ENCODE measurements around the gene FHIP1B. TPM values are rescaled to one million over a fixed set of nuclear protein-coding genes. Genes with fewer than 3 reads are reported as not detected.

The FHIP1B gene
- polyA plus RNA-seq, 1 donor (not counting 4 experiments of a cell fraction or from before 2014, with no cell fraction given): 18.7 TPM

DNA sequence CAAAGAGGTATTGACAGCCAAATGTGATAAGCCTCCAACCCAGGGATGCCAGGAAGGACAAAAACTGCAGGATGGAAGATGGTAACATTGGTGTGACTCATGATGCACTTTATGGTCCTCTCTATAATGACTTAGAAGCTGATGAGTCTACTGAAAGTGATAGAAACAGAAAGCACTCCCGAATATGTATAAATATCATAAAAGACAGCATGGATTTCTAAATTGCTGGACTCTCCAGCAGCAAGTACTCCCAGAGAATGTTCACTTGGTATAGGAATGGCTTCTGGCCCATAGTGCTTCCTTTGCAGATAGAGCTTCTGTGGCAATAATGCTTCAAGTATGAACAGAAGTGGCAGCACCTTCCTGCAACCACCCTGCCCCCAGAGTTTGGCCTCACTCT, 64.2 kb downstream of the FHIP1B start, which contains the start of gene OR52B2:
OR52B2 (minus strand) TSS at position 101 of the 400 bp plus-strand sequence; CDS start at position 101, 0 bp downstream.
- Histone ChIP-seq H3K27me3 (ENCODE audit: control insufficient read depth, extremely low read depth, insufficient read depth, low read length) (no peaks in the 10 kb centered on the region), H3K9ac (ENCODE audit: control insufficient read depth, extremely low read depth, insufficient read depth, low read length) (no peak within 1 kb of the TSS), H3K9me1 (ENCODE audit: control insufficient read depth, extremely low read depth, insufficient read depth, low read length) (no peaks in the 10 kb centered on the region), H3K4me2 (ENCODE audit: control insufficient read depth, extremely low read depth, insufficient read depth, low read depth, low read length) (no peak within 1 kb of the TSS), H3K36me3 (ENCODE audit: control insufficient read depth in 2 of 2, extremely low read depth in 1 of 2, insufficient read depth in 2 of 2, low read length in 2 of 2) (no peaks in the 10 kb centered on the region), H3K79me2 (ENCODE audit: control insufficient read depth, insufficient read depth, low read length) (no peaks in the 10 kb centered on the region), H4K20me1 (ENCODE audit: control insufficient read depth, extremely low read depth, insufficient read depth, low read length) (no peaks in the 10 kb centered on the region), H3K4me3 (ENCODE audit: control insufficient read depth in 2 of 3, extremely low read depth in 1 of 3, insufficient read depth in 2 of 3, low read depth in 1 of 3, low read length in 3 of 3) (no peak within 1 kb of the TSS), H2AFZ (ENCODE audit: control insufficient read depth, low read length) (no peak within 1 kb of the TSS), H3K9me3 (ENCODE audit: control insufficient read depth, low read depth, low read length) (no peaks in the 10 kb centered on the region), H3K4me1 (ENCODE audit: control insufficient read depth, extremely low read depth, insufficient read depth, low read length) (no peaks in the 10 kb centered on the region), H3K27ac (ENCODE audit: control insufficient read depth, insufficient read depth, low read length) (no peak within 1 kb of the TSS)
- dilution Hi-C loops (cut with MboI; ENCODE audit: extremely low pct_ligation_motif_present, low sequenced_read_pairs): no loop called here
- no peak for FAIRE-seq
- no peak for DNase-seq (ENCODE audit: low read depth, low spot score)
- TF ChIP-seq, protein P1, sequence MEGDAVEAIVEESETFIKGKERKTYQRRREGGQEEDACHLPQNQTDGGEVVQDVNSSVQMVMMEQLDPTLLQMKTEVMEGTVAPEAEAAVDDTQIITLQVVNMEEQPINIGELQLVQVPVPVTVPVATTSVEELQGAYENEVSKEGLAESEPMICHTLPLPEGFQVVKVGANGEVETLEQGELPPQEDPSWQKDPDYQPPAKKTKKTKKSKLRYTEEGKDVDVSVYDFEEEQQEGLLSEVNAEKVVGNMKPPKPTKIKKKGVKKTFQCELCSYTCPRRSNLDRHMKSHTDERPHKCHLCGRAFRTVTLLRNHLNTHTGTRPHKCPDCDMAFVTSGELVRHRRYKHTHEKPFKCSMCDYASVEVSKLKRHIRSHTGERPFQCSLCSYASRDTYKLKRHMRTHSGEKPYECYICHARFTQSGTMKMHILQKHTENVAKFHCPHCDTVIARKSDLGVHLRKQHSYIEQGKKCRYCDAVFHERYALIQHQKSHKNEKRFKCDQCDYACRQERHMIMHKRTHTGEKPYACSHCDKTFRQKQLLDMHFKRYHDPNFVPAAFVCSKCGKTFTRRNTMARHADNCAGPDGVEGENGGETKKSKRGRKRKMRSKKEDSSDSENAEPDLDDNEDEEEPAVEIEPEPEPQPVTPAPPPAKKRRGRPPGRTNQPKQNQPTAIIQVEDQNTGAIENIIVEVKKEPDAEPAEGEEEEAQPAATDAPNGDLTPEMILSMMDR (optimal IDR thresholded peaks at IDR 0.05 in 1 of 3, IDR thresholded peaks at IDR 0.05 in 1 of 3, conservative IDR thresholded peaks at IDR 0.05 in 1 of 3; ENCODE audit: extremely low read depth in 1 of 3, insufficient read depth in 2 of 3, low read length in 3 of 3): no peak
- TF ChIP-seq EZH2 (IDR thresholded peaks at IDR 0.05; ENCODE audit: low read length): no peak

Other genes starting within 250 kb of the FHIP1B start
- gene OR52L1, start 247.7 kb downstream of the FHIP1B start, polyA plus RNA-seq: not detected in 3 replicates
- not detected in 3 replicates for gene OR56A4, start 227.7 kb downstream of the FHIP1B start, polyA plus RNA-seq
- not detected in 3 replicates for gene OR56A1, start 203.9 kb downstream of the FHIP1B start, polyA plus RNA-seq
- not detected in 3 replicates for gene OR56B4, start 127.0 kb downstream of the FHIP1B start, polyA plus RNA-seq
- not detected in 3 replicates for gene OR52B2, start 64.3 kb downstream of the FHIP1B start, polyA plus RNA-seq
- not detected in 3 replicates for gene OR52W1, start 35.4 kb downstream of the FHIP1B start, polyA plus RNA-seq
- not detected in 3 replicates for gene C11orf42, start 29.1 kb downstream of the FHIP1B start, polyA plus RNA-seq
- gene CNGA4, start 4.5 kb upstream of the FHIP1B start, polyA plus RNA-seq: 0.09 to 0.18 TPM in 2 of 3 replicates, not detected in the other
- gene CCKBR, start 25.2 kb upstream of the FHIP1B start, polyA plus RNA-seq: not detected in 3 replicates
- gene CAVIN3, start 85.9 kb upstream of the FHIP1B start, polyA plus RNA-seq: 26.0 to 43.0 TPM (median 30.1 TPM) in 3 replicates
- 7.3 to 12.6 TPM (median 8.0 TPM) in 3 replicates for gene SMPD1, start 155.8 kb upstream of the FHIP1B start, polyA plus RNA-seq
- 3.7 to 7.4 TPM (median 5.0 TPM) in 3 replicates for gene APBB1, start 184.5 kb upstream of the FHIP1B start, polyA plus RNA-seq
- 0.35 to 1.5 TPM (median 0.76 TPM) in 3 replicates for gene HPX, start 206.4 kb upstream of the FHIP1B start, polyA plus RNA-seq
- 9.7 to 12.6 TPM (median 10.3 TPM) in 3 replicates for gene TRIM3, start 239.3 kb upstream of the FHIP1B start, polyA plus RNA-seq
- gene ARFIP2, start 246.7 kb upstream of the FHIP1B start, polyA plus RNA-seq: 65.2 to 89.3 TPM (median 66.3 TPM) in 3 replicates
- 32.9 to 39.7 TPM (median 34.1 TPM) in 3 replicates for gene TIMM10B, start 246.9 kb upstream of the FHIP1B start, polyA plus RNA-seq

Measured in keratinocyte (primary cell).